ENCODE data around the gene KNDC1. TPM values are rescaled to one million over a fixed set of nuclear protein-coding genes. Genes with fewer than 3 reads are reported as not detected.

The KNDC1 gene
- polyA plus RNA-seq, 1 donor from 2014 or later = 4.3 TPM

DNA sequence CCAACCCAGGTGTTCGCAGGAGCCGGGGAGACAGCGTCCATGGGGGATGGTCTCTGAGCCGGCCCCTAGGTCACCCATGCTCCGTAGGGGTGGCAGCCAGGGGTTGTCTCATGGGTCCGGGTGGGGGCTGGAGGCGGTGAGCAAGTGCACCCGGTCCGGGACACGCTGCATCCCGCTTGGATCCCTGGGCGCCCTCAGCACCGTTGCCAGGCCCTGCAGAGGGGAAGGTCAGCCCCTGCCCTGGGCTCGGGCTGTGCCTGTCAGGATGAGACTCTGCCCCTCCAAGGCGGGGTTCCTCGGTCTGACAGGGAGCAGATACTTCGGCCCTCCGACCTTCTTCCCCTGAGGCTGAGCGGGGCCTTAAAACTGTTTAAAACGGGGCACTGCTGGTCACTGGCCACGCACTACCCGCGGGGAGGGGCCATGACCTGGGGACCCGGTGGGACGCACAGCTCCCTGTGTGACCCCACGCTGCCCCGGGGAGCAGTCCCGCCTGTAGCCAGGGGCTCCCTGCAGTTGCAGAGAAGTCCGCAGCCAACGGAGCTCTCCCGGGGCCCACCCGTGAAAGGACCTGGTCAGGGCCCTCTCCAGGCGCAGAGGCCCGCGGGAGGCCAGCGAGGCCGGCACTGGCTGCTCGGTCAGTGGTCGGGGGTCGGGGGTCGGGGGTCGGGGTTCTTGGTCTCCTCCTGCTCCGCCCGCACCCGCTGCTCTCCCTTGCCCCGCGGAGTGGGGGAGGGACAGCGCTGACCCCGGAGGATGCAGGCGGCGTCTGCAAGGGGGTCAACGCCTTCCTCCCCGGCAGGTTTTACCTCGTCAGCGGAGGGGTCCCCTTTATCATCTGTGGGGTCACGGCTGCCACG is 33.4 kb upstream of the KNDC1 start:
- no peak for TF ChIP-seq EZH2 (IDR thresholded peaks at IDR 0.05; ENCODE audit: borderline replicate concordance, insufficient read depth, low read length, poor library complexity, severe bottlenecking)
- H4K20me1 ChIP-seq (ENCODE audit: insufficient read depth) = no peaks in the 10 kb centered on the region
- H3K79me2 ChIP-seq (replicated peaks; ENCODE audit: insufficient read depth, low read length) = no peaks in the 10 kb centered on the region

DNA sequence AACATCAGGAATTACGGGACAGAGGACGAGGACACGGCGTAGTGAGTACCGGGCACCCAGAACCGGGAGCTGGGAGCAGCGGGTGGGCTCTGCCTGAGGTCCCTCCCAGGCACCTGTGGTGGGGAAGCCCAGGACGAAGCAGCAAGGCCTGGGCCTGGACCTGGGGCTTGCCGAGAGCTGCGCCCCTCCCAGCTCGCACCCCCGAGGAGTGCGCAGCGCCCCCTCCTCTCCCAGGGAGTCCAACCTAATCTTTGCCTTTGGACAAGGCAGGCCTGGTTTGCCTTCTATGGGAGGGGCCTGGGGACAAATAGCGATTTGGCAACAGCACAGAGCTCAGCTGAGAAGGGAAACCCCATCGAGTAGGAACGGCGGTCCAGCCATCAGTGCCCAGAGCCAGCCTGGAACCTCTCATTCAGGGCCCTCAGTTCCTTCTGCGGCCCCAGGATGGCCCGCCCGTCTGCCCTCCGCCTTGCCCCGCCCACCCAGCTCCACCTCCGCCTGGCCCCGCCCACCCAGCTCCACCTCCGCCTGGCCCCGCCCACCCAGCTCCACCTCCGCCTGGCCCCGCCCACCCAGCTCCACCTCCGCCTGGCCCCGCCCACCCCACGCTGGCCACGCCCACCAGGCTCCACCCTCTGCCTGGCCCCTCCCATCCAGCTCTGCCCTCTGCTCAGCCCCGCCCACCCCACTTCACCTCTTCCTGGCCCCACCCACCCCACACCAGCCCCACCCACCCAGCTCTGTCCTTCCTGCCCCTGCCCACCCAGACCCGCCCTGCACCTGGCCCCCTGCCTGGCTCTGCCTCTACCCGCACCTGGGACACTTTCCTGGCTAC is 32.5 kb upstream of the KNDC1 start:
- Histone ChIP-seq H3K27me3 (ENCODE audit: insufficient read depth, low read depth, low read length) (no peaks in the 10 kb centered on the region), H3K4me3 (ENCODE audit: low read length) (no peak overlapping the region), H2AFZ (ENCODE audit: low read depth, low read length) (no peak overlapping the region), H3K9me2 (ENCODE audit: insufficient read depth, low read length) (no peaks in the 10 kb centered on the region), H4K20me1 (ENCODE audit: insufficient read depth) (no peaks in the 10 kb centered on the region), H3K9me3 (ENCODE audit: low read length) (no peaks in the 10 kb centered on the region), H3K79me2 (replicated peaks; ENCODE audit: insufficient read depth, low read length) (no peaks in the 10 kb centered on the region), H3F3A (ENCODE audit: insufficient read depth, low read length, poor library complexity, severe bottlenecking) (no peaks in the 10 kb centered on the region), H3K9ac (ENCODE audit: low read length) (no peak overlapping the region), H3K4me2 (ENCODE audit: low read length) (no peak overlapping the region), H3K36me3 (ENCODE audit: insufficient read depth, low read length) (peaks cover 3% of the 10 kb centered on the region), H3K27ac (ENCODE audit: low read length) (no peak overlapping the region)
- TF ChIP-seq MXI1 (conservative IDR thresholded peaks at IDR 0.05; ENCODE audit: poor library complexity, severe bottlenecking) = no peak
- no peak for TF ChIP-seq POLR2AphosphoS5 (IDR thresholded peaks at IDR 0.05)
- no peak for TF ChIP-seq RAD21 (conservative IDR thresholded peaks at IDR 0.05)
- no peak for TF ChIP-seq EZH2 (IDR thresholded peaks at IDR 0.05; ENCODE audit: borderline replicate concordance, insufficient read depth, low read length, poor library complexity, severe bottlenecking)
- no peak for TF ChIP-seq EP300 (conservative IDR thresholded peaks at IDR 0.05; ENCODE audit: poor library complexity, severe bottlenecking)
- TF ChIP-seq SMC3 (conservative IDR thresholded peaks at IDR 0.05; ENCODE audit: poor library complexity) = no peak
- TF ChIP-seq, protein P1, sequence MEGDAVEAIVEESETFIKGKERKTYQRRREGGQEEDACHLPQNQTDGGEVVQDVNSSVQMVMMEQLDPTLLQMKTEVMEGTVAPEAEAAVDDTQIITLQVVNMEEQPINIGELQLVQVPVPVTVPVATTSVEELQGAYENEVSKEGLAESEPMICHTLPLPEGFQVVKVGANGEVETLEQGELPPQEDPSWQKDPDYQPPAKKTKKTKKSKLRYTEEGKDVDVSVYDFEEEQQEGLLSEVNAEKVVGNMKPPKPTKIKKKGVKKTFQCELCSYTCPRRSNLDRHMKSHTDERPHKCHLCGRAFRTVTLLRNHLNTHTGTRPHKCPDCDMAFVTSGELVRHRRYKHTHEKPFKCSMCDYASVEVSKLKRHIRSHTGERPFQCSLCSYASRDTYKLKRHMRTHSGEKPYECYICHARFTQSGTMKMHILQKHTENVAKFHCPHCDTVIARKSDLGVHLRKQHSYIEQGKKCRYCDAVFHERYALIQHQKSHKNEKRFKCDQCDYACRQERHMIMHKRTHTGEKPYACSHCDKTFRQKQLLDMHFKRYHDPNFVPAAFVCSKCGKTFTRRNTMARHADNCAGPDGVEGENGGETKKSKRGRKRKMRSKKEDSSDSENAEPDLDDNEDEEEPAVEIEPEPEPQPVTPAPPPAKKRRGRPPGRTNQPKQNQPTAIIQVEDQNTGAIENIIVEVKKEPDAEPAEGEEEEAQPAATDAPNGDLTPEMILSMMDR (IDR thresholded peaks at IDR 0.05; ENCODE audit: poor library complexity, severe bottlenecking) = no peak
- TF ChIP-seq, protein P2, sequence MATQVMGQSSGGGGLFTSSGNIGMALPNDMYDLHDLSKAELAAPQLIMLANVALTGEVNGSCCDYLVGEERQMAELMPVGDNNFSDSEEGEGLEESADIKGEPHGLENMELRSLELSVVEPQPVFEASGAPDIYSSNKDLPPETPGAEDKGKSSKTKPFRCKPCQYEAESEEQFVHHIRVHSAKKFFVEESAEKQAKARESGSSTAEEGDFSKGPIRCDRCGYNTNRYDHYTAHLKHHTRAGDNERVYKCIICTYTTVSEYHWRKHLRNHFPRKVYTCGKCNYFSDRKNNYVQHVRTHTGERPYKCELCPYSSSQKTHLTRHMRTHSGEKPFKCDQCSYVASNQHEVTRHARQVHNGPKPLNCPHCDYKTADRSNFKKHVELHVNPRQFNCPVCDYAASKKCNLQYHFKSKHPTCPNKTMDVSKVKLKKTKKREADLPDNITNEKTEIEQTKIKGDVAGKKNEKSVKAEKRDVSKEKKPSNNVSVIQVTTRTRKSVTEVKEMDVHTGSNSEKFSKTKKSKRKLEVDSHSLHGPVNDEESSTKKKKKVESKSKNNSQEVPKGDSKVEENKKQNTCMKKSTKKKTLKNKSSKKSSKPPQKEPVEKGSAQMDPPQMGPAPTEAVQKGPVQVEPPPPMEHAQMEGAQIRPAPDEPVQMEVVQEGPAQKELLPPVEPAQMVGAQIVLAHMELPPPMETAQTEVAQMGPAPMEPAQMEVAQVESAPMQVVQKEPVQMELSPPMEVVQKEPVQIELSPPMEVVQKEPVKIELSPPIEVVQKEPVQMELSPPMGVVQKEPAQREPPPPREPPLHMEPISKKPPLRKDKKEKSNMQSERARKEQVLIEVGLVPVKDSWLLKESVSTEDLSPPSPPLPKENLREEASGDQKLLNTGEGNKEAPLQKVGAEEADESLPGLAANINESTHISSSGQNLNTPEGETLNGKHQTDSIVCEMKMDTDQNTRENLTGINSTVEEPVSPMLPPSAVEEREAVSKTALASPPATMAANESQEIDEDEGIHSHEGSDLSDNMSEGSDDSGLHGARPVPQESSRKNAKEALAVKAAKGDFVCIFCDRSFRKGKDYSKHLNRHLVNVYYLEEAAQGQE (IDR thresholded peaks at IDR 0.05; ENCODE audit: borderline replicate concordance) = no peak
- no peak for TF ChIP-seq TAF1 (IDR thresholded peaks at IDR 0.05; ENCODE audit: low read depth)

More for the DNA sequence above, 33.4 kb upstream of the KNDC1 start:
- no peaks in the 10 kb centered on the region for H3F3A ChIP-seq (ENCODE audit: insufficient read depth, low read length, poor library complexity, severe bottlenecking)
- no peaks in the 10 kb centered on the region for H3K9me3 ChIP-seq (ENCODE audit: low read length)
- H3K4me2 ChIP-seq (ENCODE audit: low read length) = no peak overlapping the region
- no peak overlapping the region for H3K4me3 ChIP-seq (ENCODE audit: low read length)
- no peak overlapping the region for H3K27ac ChIP-seq (ENCODE audit: low read length)
- no peaks in the 10 kb centered on the region for H3K9me2 ChIP-seq (ENCODE audit: insufficient read depth, low read length)
- H3K27me3 ChIP-seq (ENCODE audit: insufficient read depth, low read depth, low read length) = no peaks in the 10 kb centered on the region
- no peak overlapping the region for H2AFZ ChIP-seq (ENCODE audit: low read depth, low read length)
- H3K9ac ChIP-seq (ENCODE audit: low read length) = no peak overlapping the region
- H3K36me3 ChIP-seq (ENCODE audit: insufficient read depth, low read length) = peaks cover 3% of the 10 kb centered on the region
